ENCODE results near the gene BRD3OS. TPM values are rescaled to one million over a fixed set of nuclear protein-coding genes. Genes with fewer than 3 reads are reported as not detected.

Gene BRD3OS
- total and polyA plus RNA-seq, 12 donors = 14.7 to 70.6 (median 22.0) TPM

- no peak overlapping the region for H3K4me3 ChIP-seq
- H3K4me1 ChIP-seq (replicated peaks in 1 of 2) = no peaks in the 10 kb centered on the region
- TF ChIP-seq POLR2A (IDR thresholded peaks at IDR 0.05) (no peak), CTCF (IDR thresholded peaks at IDR 0.05) (no peak)
- no peaks in the 10 kb centered on the region for H3K27me3 ChIP-seq
- no peak for DNase-seq
- WGBS, 4 donors = 69 to 74% (median 71%) methylated on average over 6 to 9 of the region's 9 CpGs
- H3K27ac ChIP-seq = no peak overlapping the region
- H3K36me3 ChIP-seq (replicated peaks in 1 of 2) = no peaks in the 10 kb centered on the region
- intact Hi-C loops (cut with DNase I) = no loop called here
- no peaks in the 10 kb centered on the region for H3K9me3 ChIP-seq (replicated peaks in 1 of 3)
These were observed 17.7 kb upstream of the BRD3OS start for GRCh38 chr9:134007571-134007970.

GRCh38 chr9:134010310-134011173 lies 14.7 kb upstream of the BRD3OS start:
- no peaks in the 10 kb centered on the region for H3K4me1 ChIP-seq (replicated peaks in 1 of 2)
- 49 to 56% (median 55%) methylated on average over 16 to 20 of the region's 20 CpGs for WGBS, 4 donors
- no peaks in the 10 kb centered on the region for H3K36me3 ChIP-seq (replicated peaks in 1 of 2)
- intact Hi-C loops (cut with DNase I) = no loop called here
- no peak overlapping the region for H3K4me3 ChIP-seq
- H3K27ac ChIP-seq = no peak overlapping the region
- DNase-seq = peak; percentile 32 to 87 (median 82)
- H3K9me3 ChIP-seq (replicated peaks in 1 of 3) = no peaks in the 10 kb centered on the region
- H3K27me3 ChIP-seq = no peaks in the 10 kb centered on the region
- no peak for TF ChIP-seq POLR2A (IDR thresholded peaks at IDR 0.05)
- no peak for TF ChIP-seq CTCF (IDR thresholded peaks at IDR 0.05)

DNA sequence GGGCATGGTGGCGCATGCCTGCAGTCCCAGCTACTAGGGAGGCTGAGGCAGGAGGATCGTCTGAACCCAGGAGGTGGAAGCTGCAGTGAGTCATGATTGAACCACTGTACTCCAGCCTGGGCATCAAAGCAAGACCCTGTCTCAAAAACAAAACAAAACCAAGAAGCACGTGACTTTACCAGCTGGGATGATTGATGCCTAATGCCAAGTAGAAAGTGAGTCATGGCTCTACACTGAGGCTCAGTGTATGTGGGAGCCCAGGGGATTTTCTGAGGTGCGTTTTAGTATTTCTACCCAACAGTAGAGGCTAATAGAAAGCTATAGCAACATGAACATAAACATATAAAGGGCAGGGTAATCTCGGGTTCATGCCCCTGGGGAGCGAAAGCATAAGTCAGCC lies 13.9 kb upstream of the BRD3OS start:
- TF ChIP-seq CTCF (IDR thresholded peaks at IDR 0.05) (no peak), POLR2A (IDR thresholded peaks at IDR 0.05) (no peak)
- H3K4me3 ChIP-seq = no peak overlapping the region
- WGBS, 4 donors = 72 to 78% (median 74%) methylated on average over 6 of the region's 6 CpGs

GRCh38 chr9:134014946-134015345 lies 10.3 kb upstream of the BRD3OS start:
- intact Hi-C loops (cut with DNase I) = no loop called here
- no peak overlapping the region for H3K4me3 ChIP-seq

More for the DNA sequence above, 13.9 kb upstream of the BRD3OS start:
- DNase-seq = no peak
- Histone ChIP-seq H3K27me3 (no peaks in the 10 kb centered on the region), H3K27ac (no peak overlapping the region), H3K4me1 (replicated peaks in 1 of 2) (no peaks in the 10 kb centered on the region), H3K9me3 (replicated peaks in 1 of 3) (no peaks in the 10 kb centered on the region), H3K36me3 (replicated peaks in 1 of 2) (no peaks in the 10 kb centered on the region)
- intact Hi-C loops (cut with DNase I) = no loop called here

More at GRCh38 chr9:134014946-134015345, 10.3 kb upstream of the BRD3OS start:
- no peak for DNase-seq
- H3K36me3 ChIP-seq (replicated peaks in 1 of 2) = no peaks in the 10 kb centered on the region
- no peak overlapping the region for H3K27ac ChIP-seq
- no peaks in the 10 kb centered on the region for H3K27me3 ChIP-seq
- H3K4me1 ChIP-seq (replicated peaks in 1 of 2) = no peaks in the 10 kb centered on the region
- TF ChIP-seq CTCF (IDR thresholded peaks at IDR 0.05) = no peak
- TF ChIP-seq POLR2A (IDR thresholded peaks at IDR 0.05) = no peak
- H3K9me3 ChIP-seq (replicated peaks in 1 of 3) = no peaks in the 10 kb centered on the region
- 89 to 100% (median 98%) methylated on average over 1 to 2 of the region's 2 CpGs for WGBS, 4 donors

Data from adrenal gland (tissue), 12 donors.